Mesendoderm (in vitro differentiated cells): ENCODE results near the gene HYOU1.

Experiments
- DNase-seq: peaks from one replicate; pipeline ENCODE4 v3.0.0; 2013
- H2AK5ac ChIP-seq: 2 replicates; pipeline ENCODE4 v1.6.1; 2013; ENCODE audit warnings: low read length, inconsistent platforms
- H2BK120ac ChIP-seq: 2 replicates; pipeline ENCODE4 v1.6.1; 2013; ENCODE audit warnings: low read depth, mild to moderate bottlenecking, low read length, moderate library complexity, mixed read lengths
- H2BK15ac ChIP-seq: replicated peaks from 2 replicates; pipeline ENCODE4 v1.6.1; 2013; ENCODE audit warnings: low read depth, mild to moderate bottlenecking, moderate library complexity
- H2BK5ac ChIP-seq: 2 replicates; pipeline ENCODE4 v1.6.1; 2013; ENCODE audit warnings: low read length, inconsistent platforms
- H3K18ac ChIP-seq: 2 replicates; pipeline ENCODE4 v1.6.1; 2013; ENCODE audit warnings: mild to moderate bottlenecking, low read length, mixed read lengths
- H3K23ac ChIP-seq: one replicate; pipeline ENCODE4 v1.6.1; 2013; ENCODE audit warnings: low read length
- H3K27ac ChIP-seq: 2 replicates; pipeline ENCODE4 v1.5.1; 2013; ENCODE audit warnings: low read depth, mild to moderate bottlenecking, inconsistent platforms, low read length, moderate library complexity
- H3K27me3 ChIP-seq: 2 replicates; pipeline ENCODE4 v1.6.1; 2013; ENCODE audit warnings: low read length, control low read depth, mild to moderate bottlenecking, inconsistent platforms; ENCODE audit not compliant: insufficient read depth, poor library complexity
- H3K36me3 ChIP-seq: 2 replicates; pipeline ENCODE4 v1.6.1; 2013; ENCODE audit warnings: low read length, inconsistent platforms; ENCODE audit not compliant: control insufficient read depth, insufficient read depth
- H3K4ac ChIP-seq: one replicate; pipeline ENCODE4 v1.6.1; 2013; ENCODE audit warnings: low read depth, mild to moderate bottlenecking, low read length, moderate library complexity
- H3K4me1 ChIP-seq: 2 replicates; pipeline ENCODE4 v1.6.1; 2013; ENCODE audit warnings: low read depth, low read length, inconsistent platforms; ENCODE audit not compliant: control insufficient read depth
- H3K4me2 ChIP-seq: 2 replicates; pipeline ENCODE4 v1.6.1; 2013; ENCODE audit warnings: low read length
- H3K4me3 ChIP-seq: 2 replicates; pipeline ENCODE4 v1.5.1; 2013; ENCODE audit warnings: mild to moderate bottlenecking, low read length
- H3K56ac ChIP-seq: one replicate; pipeline ENCODE4 v1.6.1; 2013; ENCODE audit warnings: low read length
- H3K79me1 ChIP-seq: 2 replicates; pipeline ENCODE4 v1.6.1; 2013; ENCODE audit warnings: low read length, inconsistent platforms
- H3K79me2 ChIP-seq: 2 replicates; pipeline ENCODE4 v1.6.1; 2013; ENCODE audit warnings: mild to moderate bottlenecking, low read length; ENCODE audit not compliant: control insufficient read depth, insufficient read depth
- H3K9ac ChIP-seq: 2 replicates; pipeline ENCODE4 v1.6.1; 2013; ENCODE audit warnings: low read length, inconsistent platforms
- H4K5ac ChIP-seq: one replicate; pipeline ENCODE4 v1.6.1; 2013; ENCODE audit warnings: low read length
- H4K8ac ChIP-seq: one replicate; pipeline ENCODE4 v1.6.1; 2013; ENCODE audit warnings: low read depth, mild to moderate bottlenecking, control low read depth, low read length, moderate library complexity
- WGBS: extraction: QIAGEN DNeasy Blood & Tissue Kit; methylation state at CpG from one replicate; pipeline ENCODE4 v1.1.7; 2013; ENCODE audit warnings: low lambda C conversion rate, missing lambda C conversion rate; ENCODE audit not compliant: insufficient coverage; ENCODE audit errors: extremely low coverage; 5-methylcytosine and 5-hydroxymethylcytosine counted together

The HYOU1 gene

DNA sequence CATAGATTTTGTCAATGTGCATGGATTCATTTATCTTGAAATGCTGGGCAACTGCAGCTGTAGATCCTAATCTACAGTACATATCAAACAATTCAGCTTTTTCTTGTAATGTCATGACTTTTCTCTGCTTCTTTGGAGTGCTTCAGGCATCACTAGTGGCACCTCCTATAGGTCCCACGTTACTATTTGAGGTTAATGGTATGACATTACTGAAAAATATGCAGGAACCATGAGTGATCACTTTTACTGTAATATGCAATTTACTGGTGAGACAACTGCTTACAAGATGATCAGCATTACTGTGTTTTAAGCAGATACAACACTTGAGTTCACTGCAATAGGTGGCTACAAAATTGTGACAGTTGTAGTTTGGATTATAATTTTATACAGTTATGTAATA is 56.1 kb downstream of the HYOU1 start:
- Histone ChIP-seq H3K18ac (no peak overlapping the region), H2AK5ac (no peak overlapping the region), H3K56ac (no peak overlapping the region), H4K5ac (no peak overlapping the region), H3K79me1 (peaks cover 13% of the 10 kb centered on the region), H3K4me1 (peaks cover 2% of the 10 kb centered on the region), H3K4me2 (no peak overlapping the region), H2BK120ac (no peak overlapping the region), H3K9ac (no peak overlapping the region), H3K36me3 (no peaks in the 10 kb centered on the region), H3K4ac (no peak overlapping the region), H4K8ac (no peak overlapping the region), H3K27ac (no peak overlapping the region), H3K4me3 (no peak overlapping the region), H2BK5ac (no peak overlapping the region), H3K79me2 (peaks cover 8% of the 10 kb centered on the region), H3K23ac (no peak overlapping the region), H3K27me3 (no peaks in the 10 kb centered on the region), H2BK15ac (no peak overlapping the region)
- no peak for DNase-seq
- no CpG with 5 or more reads among the region's 1 CpG for WGBS

DNA sequence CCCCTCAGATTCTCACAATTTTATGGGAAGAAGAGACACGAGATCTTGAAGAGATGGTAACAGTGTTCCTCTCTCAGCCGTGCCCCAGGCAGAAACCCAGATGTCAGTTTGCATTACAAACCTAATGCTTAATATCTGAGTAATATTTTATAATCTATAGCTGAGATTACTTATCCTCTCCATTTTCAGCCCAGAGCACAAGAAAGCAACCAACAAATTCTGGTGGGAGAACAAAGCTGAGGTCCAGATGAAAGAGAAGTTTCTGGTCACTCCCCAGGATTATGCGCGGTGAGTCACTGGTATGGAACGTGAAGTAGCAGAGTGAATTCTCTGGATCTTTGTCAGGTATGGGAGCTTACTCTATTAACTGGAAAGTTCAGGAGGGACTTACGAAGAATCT is 58.2 kb downstream of the HYOU1 start:
- Histone ChIP-seq H3K79me2 (peaks cover 8% of the 10 kb centered on the region), H3K36me3 (no peaks in the 10 kb centered on the region), H3K4me2 (peak overlapping the region; percentile 99), H4K8ac (no peak overlapping the region), H2AK5ac (no peak overlapping the region), H3K23ac (no peak overlapping the region), H3K9ac (peak overlapping the region; percentile 91), H3K4me1 (peaks cover 2% of the 10 kb centered on the region), H3K4me3 (peak overlapping the region; percentile 92), H3K4ac (peak overlapping the region; percentile 66), H3K79me1 (peaks cover 13% of the 10 kb centered on the region), H2BK120ac (no peak overlapping the region), H4K5ac (no peak overlapping the region), H3K56ac (peak overlapping the region; percentile 98), H3K27ac (peak overlapping the region; percentile 60), H2BK5ac (no peak overlapping the region), H3K18ac (peak overlapping the region; percentile 57), H3K27me3 (no peaks in the 10 kb centered on the region), H2BK15ac (no peak overlapping the region)
- peak; percentile 93 for DNase-seq
- WGBS, result no CpG with 5 or more reads among the region's 6 CpGs

DNA sequence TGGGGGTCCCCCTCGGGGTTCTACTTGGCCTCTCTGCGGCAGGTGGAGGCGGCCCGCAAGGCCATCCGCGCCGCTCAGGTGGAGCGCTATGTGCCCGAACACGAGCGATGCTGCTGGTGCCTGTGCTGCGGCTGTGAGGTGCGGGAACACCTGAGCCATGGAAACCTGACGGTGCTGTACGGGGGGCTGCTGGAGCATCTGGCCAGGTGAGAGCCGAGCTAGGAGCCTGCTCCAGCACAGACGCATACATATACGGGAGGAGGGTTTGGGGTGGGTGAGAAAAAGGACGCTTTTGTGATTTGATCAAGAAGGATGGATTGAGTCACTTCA is 58.7 kb downstream of the HYOU1 start:
- Histone ChIP-seq H3K79me1 (peaks cover 13% of the 10 kb centered on the region), H2BK15ac (no peak overlapping the region), H3K4ac (peak overlapping the region; percentile 66), H3K36me3 (no peaks in the 10 kb centered on the region), H2BK120ac (no peak overlapping the region), H2AK5ac (peak overlapping the region; percentile 80), H3K4me2 (peak overlapping the region; percentile 99), H3K4me3 (peak overlapping the region; percentile 92), H3K27me3 (no peaks in the 10 kb centered on the region), H3K79me2 (peaks cover 8% of the 10 kb centered on the region), H3K56ac (peak overlapping the region; percentile 98), H4K5ac (no peak overlapping the region), H4K8ac (no peak overlapping the region), H3K23ac (no peak overlapping the region), H3K9ac (peak overlapping the region; percentile 91), H3K4me1 (peaks cover 2% of the 10 kb centered on the region), H3K18ac (peak overlapping the region; percentile 57), H2BK5ac (peak overlapping the region; percentile 63), H3K27ac (peak overlapping the region; percentile 60)
- no CpG with 5 or more reads among the region's 19 CpGs for WGBS
- DNase-seq, result peak; percentile 28

DNA sequence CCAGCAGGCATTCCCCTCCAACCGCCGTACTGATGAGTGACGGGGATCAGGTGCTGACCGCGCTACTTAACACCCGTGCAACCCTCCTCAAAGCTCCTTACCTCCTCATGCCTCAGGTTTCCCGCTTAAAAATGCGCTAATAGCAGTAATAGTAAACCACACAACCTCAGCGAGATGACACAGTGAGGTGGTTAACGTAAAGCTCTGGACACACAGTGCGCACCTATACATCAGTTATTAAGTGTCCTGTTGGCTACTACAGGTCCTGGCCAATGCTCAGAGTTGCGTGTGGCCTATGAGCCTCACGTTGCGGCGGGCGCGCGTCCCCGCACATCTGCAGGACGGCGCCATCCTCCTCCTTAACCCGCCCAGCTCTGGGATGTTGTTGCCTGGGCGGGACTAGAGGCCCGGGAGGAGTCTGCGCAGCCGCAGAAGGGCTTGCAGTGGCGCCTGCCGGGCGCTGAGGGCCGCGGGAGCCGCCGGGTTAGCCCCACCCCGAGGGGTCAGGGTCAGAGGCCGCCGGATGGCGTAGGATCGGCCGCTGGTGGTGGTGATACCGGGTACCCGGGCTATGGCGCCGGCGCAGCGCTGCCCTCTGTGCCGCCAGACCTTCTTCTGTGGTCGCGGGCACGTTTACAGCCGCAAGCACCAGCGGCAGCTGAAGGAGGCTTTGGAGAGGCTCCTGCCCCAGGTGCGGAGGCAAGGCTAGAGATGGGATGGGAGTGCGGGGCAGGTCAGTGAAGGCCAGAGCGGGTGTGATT is 59.2 kb downstream of the HYOU1 start, which contains the start of gene CENATAC:
CENATAC (plus strand) TSS at position 512 of the 761 bp plus-strand sequence; CDS start at position 572, 60 bp downstream.
- WGBS, result no CpG with 5 or more reads among the region's 54 CpGs
- H3K79me1 ChIP-seq, result peaks cover 13% of the 10 kb centered on the region

DNA sequence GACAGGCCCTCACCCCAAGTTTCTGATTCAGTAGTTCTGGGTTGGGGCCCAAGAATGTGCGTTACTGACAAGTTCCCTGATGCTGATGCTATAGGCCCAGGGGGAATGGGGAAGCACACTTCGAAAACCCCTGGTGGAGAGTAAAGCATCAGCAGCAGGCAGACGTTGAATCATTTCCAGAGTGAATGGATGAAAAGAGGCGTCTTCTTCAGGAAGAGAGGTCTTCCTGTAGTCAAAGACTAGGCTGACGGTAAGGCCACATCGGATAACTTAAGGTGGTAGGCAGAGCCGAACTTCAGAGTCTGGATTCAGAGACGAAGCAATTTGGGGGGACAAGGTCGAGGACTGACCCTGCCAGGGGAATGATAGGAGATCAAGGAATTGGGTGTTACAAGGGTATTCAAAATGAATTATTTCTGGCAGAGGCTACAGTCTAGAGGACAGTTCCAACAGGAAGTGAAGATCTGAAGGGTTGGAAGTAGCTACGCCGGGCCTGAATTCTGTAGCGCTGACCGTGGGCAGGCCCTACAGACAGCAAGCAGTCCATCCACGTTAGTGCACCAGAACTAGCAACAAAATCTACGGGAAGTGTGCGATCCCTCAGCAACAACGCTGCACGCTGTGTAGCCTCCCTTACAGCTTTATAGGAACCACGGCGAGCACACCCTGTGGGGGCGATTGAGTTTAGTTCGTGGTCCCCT is 59.9 kb downstream of the HYOU1 start:
- Histone ChIP-seq H3K4me3 (peak overlapping the region; percentile 69), H3K27ac (no peak overlapping the region), H3K4me2 (peak overlapping the region; percentile 87), H2BK15ac (no peak overlapping the region), H2BK120ac (no peak overlapping the region), H3K79me2 (peaks cover 8% of the 10 kb centered on the region), H3K9ac (peak overlapping the region; percentile 82), H3K4ac (peak overlapping the region; percentile 41), H3K56ac (peak overlapping the region; percentile 96), H3K4me1 (peaks cover 2% of the 10 kb centered on the region), H2AK5ac (peak overlapping the region; percentile 5), H4K8ac (no peak overlapping the region), H4K5ac (no peak overlapping the region), H3K23ac (no peak overlapping the region), H3K36me3 (no peaks in the 10 kb centered on the region), H3K27me3 (no peaks in the 10 kb centered on the region), H2BK5ac (no peak overlapping the region), H3K79me1 (peaks cover 13% of the 10 kb centered on the region), H3K18ac (no peak overlapping the region)
- peak; percentile 63 for DNase-seq
- WGBS, result no CpG with 5 or more reads among the region's 22 CpGs

More for the DNA sequence above, 59.2 kb downstream of the HYOU1 start, which contains the start of gene CENATAC:
- Histone ChIP-seq H2BK5ac (peak within 1 kb of the TSS; percentile 63), H3K4me2 (peak within 1 kb of the TSS; percentile 99), H3K27ac (peak within 1 kb of the TSS; percentile 60), H3K4me3 (peak within 1 kb of the TSS; percentile 92), H3K27me3 (no peaks in the 10 kb centered on the region), H2AK5ac (peak within 1 kb of the TSS; percentile 80), H2BK15ac (no peak within 1 kb of the TSS), H3K18ac (peak within 1 kb of the TSS; percentile 57), H4K8ac (no peak within 1 kb of the TSS), H2BK120ac (no peak within 1 kb of the TSS), H3K4me1 (peaks cover 2% of the 10 kb centered on the region), H3K56ac (peak within 1 kb of the TSS; percentile 98), H3K23ac (no peak within 1 kb of the TSS), H3K36me3 (no peaks in the 10 kb centered on the region), H3K79me2 (peaks cover 8% of the 10 kb centered on the region), H3K9ac (peak within 1 kb of the TSS; percentile 91), H4K5ac (no peak within 1 kb of the TSS), H3K4ac (peak within 1 kb of the TSS; percentile 66)
- peak; percentile 96 for DNase-seq
